WI38 (cell line): Measurements from ENCODE around the gene LIME1.

Experiments used
- H3K4me3 ChIP-seq: 2 replicates; pipeline ENCODE4 v1.5.1; 2011; ENCODE audit warnings: low read depth, mild to moderate bottlenecking, control low read depth, low read length
- CTCF ChIP-seq: IDR thresholded peaks from 2 replicates; pipeline ENCODE4 v1.5.1; 2012; ENCODE audit warnings: low read depth, mild to moderate bottlenecking, control low read depth, low read length

The LIME1 gene

GRCh38 chr20:63777614-63778013 lies 41.1 kb downstream of the LIME1 start:
- no peak overlapping the region for H3K4me3 ChIP-seq
- no peak for TF ChIP-seq CTCF

DNA sequence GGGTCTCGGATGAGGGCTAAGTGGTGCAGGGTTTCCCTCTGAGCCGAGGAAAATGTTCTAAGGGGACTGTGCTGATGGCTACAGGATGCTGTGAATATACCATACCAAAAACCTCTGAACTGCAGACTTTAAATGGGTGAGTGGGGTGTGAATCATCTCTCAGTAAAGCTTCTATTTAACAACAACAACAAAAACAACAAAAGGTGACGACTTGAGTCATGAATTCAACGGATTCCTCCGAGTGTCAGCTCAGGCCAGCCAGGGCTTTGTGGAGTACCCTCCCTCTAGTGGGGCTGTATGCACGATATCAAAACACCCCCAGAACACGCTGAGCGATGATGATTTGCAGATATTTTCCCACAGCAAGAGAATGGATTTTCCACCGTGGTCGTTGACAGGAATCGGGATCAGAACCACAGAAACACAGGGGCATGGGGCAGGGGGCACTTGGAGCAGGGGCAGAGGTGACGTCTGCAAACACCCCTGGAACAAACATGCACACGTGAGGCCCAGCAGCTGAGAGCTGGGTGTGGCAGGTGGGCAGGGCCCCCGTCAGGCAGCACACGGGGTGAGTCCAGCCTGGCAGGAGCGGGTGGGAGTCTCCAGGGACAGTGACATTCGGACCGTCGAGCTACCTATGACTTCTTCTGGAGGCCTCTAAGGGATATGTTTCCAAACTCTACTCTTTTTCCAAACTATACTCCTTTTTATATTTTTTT lies 41.7 kb downstream of the LIME1 start:
- no peak for TF ChIP-seq CTCF
- H3K4me3 ChIP-seq, result no peak overlapping the region

GRCh38 chr20:63778857-63779256 lies 42.4 kb downstream of the LIME1 start:
- TF ChIP-seq CTCF, result no peak

DNA sequence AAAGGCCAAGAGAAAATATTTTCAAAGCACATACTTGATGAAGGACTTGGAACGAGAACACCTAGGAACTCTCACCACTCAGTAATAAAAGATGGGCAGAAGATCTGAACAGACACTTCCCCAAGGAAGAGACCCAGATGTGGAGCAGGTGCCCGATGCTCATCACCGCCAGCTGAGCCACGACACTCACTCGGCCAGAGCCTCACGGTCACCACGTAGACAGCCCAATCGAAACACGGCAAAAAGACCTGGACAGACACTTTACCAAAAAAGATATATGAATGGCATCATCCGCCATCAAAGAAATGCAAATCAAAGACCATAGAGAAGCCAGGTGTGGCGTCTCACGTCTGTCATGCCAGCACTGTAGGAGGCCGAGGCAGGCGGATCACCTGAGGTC lies 44.7 kb downstream of the LIME1 start:
- TF ChIP-seq CTCF, result no peak
- H3K4me3 ChIP-seq, result no peak overlapping the region

More at GRCh38 chr20:63778857-63779256, 42.4 kb downstream of the LIME1 start:
- no peak overlapping the region for H3K4me3 ChIP-seq

DNA sequence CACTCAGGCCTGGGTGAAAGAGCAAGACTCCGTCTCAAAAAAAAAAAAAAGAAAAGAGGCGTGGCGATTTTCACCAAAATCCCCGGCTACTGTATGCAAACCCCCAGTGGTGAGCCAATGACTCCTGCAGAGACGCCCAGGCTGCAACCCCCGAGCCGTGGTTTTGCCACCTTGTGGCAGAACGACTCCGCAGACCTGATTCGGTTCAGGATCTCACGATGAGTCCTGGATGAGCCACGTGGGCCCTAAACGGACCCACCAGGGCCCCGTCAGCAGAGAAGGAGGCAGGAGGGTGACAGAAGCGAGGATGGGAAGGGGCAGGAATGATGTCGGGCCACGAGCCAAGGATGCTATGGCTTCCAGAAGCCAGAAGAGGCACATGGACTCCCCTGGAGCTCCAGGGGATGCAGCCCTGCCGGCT lies 45.6 kb downstream of the LIME1 start:
- no peak for TF ChIP-seq CTCF

GRCh38 chr20:63782521-63782971 lies 46.1 kb downstream of the LIME1 start:
- TF ChIP-seq CTCF, result no peak
- H3K4me3 ChIP-seq, result no peak overlapping the region

More for the DNA sequence above, 45.6 kb downstream of the LIME1 start:
- no peak overlapping the region for H3K4me3 ChIP-seq

- no peak overlapping the region for H3K4me3 ChIP-seq
- no peak for TF ChIP-seq CTCF
Observed at GRCh38 chr20:63783970-63784369, 47.5 kb downstream of the LIME1 start.
